Vagina (tissue), 2 donors: ENCODE data around the gene S1PR4.

ENCODE experiments used
- CTCF ChIP-seq, 3 experiments: fragments of 450-650 bp in 2 of 3; fragments of 200-600 bp in 1 of 3; sonication (generic) in 1 of 3; IDR thresholded peaks; one replicate each; pipeline ENCODE4 v1.5.1; 2017 to 2019; ENCODE audit warnings: antibody characterized with exemption in 3 of 3, mild to moderate bottlenecking in 2 of 3, moderate library complexity in 2 of 3
- POLR2A ChIP-seq, 2 donors: fragments of 450-650 bp; IDR thresholded peaks; one replicate each; pipeline ENCODE4 v1.6.1; 2017; ENCODE audit warnings: antibody characterized with exemption in 2 of 2, mild to moderate bottlenecking in 2 of 2, moderate library complexity in 2 of 2
- POLR2AphosphoS5 ChIP-seq, 2 donors: sonication (generic); formaldehyde crosslinking; IDR thresholded peaks; one replicate each; pipeline ENCODE4 v1.9.0; 2017; ENCODE audit warnings: antibody characterized with exemption in 2 of 2, mild to moderate bottlenecking in 2 of 2, low read depth in 1 of 2; ENCODE audit not compliant: insufficient read depth in 1 of 2

GRCh38 chr19:3201911-3202310 is 23.3 kb downstream of the S1PR4 start:
- TF ChIP-seq CTCF (IDR thresholded peaks at IDR 0.05) (no peak), POLR2A (IDR thresholded peaks at IDR 0.05) (no peak), POLR2AphosphoS5 (IDR thresholded peaks at IDR 0.05; ENCODE audit: insufficient read depth in 1 of 2, low read depth in 1 of 2) (no peak)
